Stimulated activated CD4-positive, alpha-beta T cell treated with anti-CD3 and anti-CD28 coated beads, Interleukin-4, amount 100 ng/mL, for 1 hour (primary cell): ENCODE results near the gene C1orf174.

ENCODE experiments used
- DNase-seq: peaks from one replicate; pipeline ENCODE4 v3.0.0-alpha.2; 2020

Gene C1orf174

DNA sequence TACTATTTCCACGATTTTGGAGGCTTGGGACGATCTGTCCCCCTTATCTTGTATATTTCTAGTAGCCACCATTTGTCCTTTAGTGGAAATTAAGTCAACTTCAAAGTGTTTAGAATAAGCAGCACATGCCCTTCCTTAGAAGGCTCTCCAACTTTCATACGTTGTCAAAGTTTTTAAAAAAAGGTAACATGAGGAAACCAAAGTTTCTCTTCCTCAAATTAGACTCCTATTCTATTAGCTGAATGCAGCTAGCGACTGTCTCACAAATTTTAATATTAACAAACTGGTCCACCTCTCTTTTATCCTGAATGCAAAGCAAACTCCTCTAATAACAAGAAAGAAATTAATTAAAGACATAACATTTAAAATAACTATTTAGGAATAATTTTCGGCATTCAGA, 6.9 kb downstream of the C1orf174 start:
- no peak for DNase-seq

DNA sequence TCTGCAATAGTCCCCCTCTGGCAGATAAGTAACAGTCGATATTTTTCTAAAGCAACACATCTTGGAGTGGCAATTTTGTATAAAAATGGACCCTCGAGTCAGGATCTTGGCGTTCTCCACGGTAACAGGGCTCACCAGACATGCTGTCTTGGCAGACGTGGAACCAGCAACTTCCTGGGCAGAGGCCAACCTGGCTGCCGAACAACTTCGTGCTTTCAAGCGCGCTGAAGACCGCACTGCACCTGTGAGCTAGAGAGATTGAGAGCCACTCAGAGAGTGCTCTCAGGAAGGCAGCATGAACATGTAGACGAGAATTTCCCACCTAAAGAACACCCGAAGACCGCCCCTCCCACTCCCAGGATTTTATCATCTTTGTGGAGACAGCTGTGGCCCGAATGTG, 7.3 kb downstream of the C1orf174 start:
- DNase-seq: no peak

DNA sequence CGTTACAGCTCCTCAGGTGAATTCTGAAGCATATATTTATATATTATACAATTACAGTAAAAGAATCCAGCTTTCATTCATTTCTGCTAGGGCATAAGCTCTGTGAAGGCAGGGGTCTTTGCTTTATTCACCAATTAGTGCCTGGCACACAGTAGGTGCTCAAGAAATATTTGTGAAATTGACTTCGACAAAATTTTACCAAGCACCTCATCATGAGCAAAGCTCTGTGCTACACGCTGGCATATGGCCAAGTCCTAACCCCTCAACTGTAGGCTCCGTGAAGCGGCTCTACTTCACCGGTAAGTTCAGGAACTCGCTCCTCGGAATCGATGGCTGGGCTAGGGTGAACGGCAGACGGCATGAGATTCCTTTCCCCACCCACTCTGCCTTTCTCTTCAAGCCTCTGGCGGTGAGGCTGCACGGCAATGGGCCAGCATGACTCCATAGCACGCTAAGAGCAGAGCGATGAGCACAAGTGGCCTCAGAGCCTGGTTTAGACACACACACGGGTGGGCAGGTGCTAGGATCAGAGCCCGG, 8.7 kb downstream of the C1orf174 start:
- DNase-seq: no peak

DNA sequence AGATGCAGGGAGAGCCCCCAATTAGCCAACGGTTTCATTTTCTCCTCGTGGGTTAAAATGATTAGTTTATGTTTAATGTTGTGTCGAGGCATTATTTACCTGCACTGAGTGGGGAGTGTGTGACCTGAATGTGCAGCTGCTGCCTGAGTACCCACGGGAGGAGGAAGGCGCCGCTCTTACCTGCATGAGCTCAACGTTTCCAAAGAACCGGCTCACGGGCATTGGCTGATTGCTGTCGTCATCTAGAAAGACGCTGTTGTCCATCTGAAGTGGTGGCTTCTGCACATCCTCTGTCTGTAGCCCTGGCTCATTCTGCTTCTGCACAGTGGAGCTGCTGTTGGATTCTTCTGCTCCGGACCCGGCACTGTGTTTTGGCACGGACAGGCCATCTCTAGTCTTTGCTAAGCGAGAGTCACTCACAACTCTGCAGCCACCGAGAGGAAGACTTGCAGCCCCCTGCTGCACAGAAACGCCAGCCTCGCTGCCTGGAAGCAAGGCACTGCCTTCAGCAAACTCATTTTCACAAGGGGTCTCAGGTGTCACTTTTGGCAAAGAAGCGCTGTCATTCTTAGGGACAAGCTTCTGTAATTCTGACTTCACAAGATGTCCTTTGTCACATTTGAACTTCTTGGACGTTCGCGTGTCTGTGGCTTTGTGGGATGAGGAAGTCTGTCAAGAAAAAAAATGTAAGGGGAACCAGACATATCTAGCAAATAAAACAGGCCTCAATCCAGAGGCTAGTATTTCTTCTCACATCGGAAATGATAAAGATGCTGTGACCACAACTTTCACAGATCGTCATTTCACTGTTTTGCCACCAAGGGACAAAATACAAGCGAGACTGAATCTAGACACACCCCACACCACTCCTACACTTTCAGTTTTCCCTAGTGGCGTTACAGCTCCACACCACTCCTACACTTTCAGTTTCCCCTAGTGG, 9.4 kb downstream of the C1orf174 start:
- no peak for DNase-seq

DNA sequence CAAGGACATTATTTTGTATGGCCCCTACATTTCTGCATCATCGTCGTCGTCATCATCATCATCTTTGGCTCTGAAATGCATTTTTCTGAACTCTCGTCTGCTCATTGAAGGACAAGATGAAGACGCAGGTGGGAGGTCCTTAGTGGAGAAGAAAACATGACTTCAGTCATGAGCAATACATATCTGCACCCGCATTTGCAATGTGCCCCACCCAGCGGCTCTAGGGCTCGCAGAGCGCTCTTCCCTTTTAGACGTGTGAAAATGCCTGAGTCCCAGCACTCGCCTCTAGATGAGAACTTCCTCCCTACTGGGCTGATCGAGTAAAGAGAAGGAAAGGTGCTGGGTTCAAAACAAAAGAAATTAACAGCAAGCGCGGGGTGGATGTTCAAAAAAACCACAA, 10.1 kb downstream of the C1orf174 start:
- DNase-seq: no peak

DNA sequence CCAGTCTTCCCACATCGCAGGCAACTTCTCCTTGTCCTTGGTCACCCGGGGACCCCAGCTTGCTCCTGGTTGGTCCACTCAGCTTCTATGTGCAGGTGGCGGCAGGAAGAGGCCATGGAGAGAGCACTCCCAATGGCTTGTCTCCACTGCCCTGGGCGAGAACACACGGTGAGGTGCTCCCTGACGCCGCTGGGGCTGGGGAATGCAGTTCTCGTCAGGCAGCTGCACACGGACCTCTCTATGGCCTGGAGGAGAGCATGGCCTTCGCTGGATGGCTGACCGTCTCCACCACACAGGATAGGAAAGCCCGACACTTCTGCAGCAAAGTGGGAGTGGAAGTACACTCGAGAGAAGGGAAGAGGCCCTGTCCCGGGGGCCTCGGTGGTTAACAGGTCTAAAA, 11.8 kb downstream of the C1orf174 start:
- no peak for DNase-seq

DNA sequence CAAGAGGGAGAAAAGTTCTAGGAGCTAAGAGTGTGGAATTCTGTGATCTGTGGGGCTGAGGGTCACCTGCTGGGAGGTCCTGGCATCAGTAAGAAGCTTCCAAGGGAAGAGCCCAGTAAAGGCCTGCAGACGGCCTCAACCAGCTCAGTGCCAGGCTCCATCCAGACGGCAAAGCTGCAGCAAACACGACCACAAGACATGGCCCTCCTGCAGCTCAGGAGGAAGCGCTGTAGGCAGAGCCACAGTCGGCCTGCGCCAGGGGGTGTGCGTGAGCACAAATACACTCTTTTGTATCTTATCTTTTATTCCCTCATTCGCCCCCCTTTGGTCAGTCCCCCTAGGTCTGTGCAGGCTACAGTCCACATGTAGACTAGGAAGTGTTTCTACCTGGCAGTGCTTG, 13.4 kb downstream of the C1orf174 start:
- DNase-seq: no peak

DNA sequence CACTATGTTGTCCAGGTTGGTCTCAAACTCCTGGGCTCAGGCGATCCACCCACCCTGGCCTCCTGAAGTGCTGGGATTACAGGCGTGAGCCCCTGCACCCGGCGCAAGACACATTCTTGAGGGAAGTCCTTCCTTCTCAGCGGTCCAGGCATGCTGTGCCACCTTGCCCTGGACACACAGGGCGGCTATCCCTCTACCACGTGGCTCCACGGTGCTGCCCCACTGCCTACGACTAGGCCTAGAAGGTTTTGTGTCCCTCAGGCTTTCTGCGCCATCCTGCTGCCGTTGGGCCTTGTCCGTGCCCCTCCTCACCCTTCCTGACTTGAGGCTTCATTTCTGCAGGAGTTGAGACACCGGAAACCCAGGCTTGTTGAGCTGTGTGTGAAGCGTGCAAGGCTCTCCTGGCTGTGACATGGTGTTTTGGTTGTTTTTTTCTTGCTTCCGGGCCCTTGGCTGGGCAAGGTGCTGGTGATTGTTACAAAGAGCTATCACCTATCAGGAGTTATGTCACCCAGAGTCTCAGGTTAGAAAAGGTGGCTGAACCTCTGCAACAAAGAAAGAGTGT, 13.9 kb downstream of the C1orf174 start:
- no peak for DNase-seq

DNA sequence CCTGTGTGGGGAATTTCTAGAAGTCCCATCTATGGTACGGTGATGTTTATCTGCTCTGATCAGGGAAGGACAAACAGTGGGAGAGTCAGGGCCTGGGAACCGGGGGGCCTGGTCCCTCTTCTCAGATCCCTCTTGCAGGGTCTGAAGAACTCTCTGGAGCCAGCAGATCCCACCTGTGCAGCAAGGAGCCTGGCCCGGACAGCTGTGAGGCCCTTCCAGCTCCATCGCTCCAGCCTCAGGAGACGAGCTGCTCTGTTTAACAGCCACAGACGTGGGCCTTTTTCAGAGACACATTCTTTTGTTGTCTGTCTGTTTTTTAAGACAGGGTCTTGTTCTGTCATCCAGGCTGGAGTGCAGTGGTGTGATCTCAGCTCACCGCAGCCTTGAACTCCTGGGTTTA, 14.5 kb downstream of the C1orf174 start:
- DNase-seq: no peak

DNA sequence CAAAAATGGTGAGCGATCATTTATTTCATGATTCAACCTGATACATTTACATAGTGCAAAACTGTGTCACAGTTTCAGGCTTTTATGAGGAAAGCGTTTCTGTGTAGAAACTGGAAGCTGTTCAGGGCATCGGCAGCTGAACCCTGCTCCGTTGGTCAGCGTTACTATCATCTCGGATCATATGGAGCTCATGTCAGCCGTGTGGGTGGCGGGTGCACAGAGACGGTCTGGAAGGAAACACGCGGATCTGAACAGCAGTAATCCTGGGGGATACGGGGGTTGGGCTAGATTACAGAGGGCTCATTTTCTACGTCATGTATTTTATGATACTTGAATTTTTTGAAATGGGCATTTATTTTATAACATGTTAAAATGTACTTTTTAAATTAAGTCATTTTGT, 15.1 kb downstream of the C1orf174 start:
- no peak for DNase-seq

DNA sequence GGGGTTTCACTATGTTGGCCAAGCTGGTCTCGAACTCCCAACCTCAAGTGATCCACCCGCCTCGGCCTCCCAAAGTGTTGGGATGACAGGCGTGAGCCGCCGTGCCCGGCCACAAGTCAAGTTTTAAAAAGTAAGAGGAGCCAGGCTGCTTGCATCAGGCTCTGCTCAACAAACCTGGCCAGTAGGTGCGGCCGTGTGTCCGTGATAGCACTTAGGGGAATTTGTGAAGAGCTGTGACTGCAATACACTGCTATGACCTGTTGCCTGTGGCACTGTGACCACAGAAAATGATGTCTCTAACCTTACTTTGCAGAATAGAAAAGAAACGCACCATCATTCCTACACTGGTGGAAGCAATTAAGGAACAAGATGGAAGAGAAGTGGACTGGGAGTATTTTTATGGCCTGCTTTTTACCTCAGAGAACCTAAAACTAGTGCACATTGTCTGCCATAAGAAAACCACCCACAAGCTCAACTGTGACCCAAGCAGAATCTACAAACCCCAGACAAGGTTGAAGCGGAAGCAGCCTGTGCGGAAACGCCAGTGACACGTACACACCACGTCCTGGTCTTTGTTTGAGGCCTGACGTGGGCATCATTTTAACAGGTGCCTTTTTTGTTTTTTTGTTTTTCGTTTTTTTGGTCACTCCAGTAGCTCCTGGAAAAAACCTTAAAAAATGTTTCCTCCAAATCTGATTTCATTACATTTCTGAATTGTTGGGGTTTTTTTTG, 16.7 kb downstream of the C1orf174 start:
- no peak for DNase-seq

DNA sequence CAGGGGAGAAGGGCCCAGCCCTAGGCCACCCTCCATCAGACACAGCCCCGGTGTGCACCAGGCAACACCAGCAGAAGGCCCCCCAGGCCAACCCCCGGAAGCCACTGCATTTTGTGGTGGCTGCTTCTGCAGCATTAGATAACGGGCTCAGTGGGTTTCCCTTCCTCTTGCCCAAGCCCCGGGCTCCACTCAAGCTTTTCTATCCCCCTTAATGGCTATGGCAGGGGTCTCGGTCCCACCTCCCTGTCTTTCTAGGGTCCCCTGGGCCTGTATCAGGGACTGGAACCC, 18.9 kb downstream of the C1orf174 start:
- DNase-seq: no peak

DNA sequence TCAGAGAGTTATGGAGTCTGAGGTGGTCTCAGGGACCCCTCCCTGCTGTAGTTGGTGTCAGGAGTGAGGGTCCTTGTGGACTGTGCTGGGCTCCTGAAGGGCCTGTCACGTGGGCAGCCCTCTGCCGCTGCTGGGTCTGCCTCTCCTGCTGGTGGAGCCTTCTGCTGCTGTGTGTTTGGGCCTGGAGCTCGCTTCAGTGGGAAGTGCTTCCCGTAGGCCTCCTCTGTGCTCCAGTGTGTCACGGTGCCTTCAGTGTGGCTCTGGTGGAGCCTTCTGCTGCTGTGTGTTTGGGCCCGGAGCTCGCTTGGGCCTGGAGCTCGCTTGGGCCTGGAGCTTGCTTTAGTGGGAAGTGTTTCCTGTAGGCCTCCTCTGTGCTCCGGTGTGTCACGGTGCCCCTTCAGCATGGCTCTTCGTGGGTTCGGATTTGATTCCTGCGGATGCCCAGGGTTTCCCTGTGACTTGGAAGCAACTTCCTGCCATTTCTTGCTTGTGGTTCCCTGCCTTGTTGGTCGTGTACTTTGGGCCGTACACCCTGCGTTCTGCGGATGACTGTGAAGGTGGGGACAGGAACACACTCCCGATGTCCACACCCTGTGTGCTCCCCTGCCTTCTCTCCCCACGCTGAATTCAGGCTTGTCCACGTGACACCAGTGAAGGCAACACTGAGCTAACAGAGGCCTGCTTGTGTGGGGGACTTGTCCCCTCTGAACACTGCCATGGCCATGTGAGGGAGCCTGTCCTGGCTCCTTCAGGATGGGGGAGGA, 19.5 kb downstream of the C1orf174 start:
- no peak for DNase-seq

DNA sequence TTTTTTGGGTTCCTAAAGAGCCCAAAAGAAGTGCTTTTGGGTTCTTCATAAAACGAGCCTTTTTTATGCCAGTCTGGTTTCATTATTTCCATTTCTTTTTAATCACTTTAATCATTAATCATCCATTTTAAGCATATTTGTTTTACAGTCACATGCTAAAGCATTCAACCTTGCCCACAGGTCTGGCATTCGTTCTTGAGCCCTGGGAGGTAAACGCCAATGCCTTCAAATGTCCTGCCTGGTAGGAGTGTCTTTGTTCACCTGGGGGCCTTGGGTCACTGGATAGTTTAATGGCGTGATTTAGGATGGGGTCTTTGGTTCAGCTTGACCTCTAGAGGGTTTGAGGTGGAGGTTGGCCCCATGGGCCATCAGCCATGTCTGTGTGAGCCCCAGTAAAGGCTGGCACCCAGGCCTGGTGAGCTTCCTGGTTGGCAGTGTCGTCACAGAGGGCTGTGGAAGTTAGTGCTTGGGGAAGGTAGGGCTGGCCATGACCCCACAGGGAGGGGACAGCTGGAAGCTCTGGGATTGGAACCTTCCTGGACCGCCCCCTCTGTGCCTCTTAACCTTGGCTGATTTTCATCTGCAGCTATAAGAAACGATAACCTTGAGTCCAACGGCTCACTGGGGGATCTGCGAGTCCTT, 20.2 kb downstream of the C1orf174 start:
- DNase-seq: no peak

DNA sequence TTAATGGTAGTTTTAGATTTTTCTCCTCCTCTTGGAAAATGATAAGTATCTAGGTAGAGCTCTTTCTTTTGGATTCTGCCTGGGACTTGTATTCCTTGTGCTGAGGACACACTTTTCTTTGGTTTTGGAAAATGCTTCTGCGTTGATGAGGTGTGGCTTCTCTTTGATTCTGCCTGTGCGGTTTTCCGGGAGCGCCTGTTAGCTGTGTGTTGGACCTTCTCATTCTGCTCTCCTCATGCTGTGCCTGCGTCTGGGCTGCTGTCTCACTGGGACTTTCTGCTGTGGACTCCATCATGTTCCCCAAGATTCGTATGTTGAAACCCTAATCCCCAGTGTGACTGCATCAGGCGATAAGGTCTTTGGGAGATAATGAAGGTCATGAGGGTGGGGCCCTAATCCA, 21.0 kb downstream of the C1orf174 start:
- DNase-seq: no peak

DNA sequence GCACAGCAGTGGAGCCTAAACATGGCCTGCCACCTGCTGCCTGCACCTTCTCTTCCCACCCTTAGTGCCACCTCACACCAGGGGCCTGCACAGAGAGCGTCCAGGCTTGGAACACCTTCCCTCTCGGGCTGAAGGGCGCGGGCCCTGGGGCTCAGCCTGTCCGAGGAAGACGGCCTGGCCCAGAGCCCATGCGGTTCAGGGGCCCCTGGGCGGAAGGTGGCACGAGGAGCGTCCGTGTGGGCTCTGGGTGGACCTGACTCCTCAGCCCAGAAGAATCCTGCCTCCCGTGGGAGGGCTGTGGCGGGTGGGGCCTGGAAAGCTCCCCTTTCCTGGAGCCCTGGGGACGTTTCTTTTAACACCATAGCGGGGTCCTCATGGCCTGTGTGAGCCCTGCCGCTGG, 23.4 kb downstream of the C1orf174 start:
- DNase-seq: no peak

DNA sequence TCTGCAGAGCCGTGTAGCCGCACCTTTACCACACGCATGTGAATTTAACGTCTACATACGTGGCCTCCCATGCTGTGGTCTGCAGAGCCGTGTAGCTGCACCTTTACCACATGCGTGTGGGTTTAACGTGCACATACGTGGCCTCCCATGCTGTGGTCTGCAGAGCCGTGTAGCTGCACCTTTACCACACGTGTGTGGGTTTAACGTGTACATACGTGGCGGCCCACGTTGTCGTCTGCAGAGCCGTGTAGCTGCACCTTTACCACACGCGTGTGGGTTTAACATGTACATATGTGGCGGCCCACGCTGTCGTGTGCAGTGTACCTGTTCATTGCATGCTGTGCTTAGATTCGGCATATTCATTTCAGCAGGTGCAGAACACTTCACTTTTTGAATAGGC, 25.3 kb downstream of the C1orf174 start:
- no peak for DNase-seq

DNA sequence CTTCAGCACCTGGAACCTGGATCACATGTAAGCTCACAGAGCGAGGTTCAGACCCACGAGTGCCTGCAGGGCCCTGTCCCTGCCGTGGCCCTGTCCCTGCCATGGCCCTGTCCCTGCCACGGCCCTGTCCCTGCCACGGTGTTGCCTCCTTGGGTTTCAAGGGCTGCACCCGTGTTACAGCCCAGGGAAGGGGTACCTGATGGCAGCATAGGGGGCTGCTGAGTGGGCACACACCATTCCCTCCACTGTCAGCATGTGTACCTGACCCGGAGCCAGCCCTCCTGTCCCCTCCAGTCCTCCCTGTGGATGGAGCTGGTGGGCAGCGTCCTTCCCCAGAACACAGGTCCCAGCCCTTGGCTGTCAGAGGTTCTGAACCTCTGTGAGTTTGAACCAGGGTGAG, 27.5 kb downstream of the C1orf174 start:
- DNase-seq: no peak

DNA sequence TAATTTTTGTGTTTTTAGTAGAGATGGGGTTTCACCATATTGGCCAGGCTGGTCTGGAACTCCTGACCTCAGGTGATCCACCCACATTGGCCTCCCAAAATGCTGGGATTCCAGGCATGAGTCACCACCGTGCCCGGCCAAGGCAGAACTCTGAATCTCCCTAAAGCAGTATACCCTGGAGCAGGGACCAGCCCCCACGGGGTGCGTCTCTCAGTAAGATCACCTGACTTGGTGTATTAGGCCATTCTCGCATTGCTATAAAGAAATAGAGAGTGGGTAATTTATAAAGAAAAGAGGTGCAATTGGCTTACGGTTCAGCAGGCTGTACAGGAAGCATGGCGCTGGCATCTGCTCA, 28.6 kb downstream of the C1orf174 start:
- no peak for DNase-seq

DNA sequence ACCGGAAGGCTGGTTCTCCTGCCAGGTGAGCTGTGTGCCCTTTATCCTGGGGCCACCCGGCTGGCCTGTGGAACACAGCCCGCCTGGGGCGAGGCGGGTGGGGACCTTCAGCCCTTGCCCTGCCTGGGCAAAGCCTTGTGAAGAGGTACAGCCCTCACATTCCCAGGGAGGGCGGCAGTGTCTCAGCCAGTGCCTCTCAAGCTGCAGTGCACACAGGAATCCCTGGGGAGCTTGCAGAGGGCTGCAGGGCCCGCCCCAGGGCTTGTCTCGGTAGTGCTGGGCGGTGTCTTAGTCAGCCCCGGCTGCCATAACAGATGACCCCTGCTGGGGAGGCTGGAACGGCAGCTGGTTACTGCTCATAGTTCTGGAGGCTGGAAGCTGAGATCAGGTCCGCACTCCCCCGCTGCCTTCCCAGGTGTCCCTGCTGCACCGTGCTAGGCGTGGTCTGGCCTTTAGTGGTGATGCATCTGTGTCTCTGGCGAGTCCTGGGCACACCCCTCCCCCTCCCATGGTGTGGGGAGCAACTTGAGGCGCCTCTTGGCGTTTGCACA, 30.2 kb downstream of the C1orf174 start:
- DNase-seq: no peak

DNA sequence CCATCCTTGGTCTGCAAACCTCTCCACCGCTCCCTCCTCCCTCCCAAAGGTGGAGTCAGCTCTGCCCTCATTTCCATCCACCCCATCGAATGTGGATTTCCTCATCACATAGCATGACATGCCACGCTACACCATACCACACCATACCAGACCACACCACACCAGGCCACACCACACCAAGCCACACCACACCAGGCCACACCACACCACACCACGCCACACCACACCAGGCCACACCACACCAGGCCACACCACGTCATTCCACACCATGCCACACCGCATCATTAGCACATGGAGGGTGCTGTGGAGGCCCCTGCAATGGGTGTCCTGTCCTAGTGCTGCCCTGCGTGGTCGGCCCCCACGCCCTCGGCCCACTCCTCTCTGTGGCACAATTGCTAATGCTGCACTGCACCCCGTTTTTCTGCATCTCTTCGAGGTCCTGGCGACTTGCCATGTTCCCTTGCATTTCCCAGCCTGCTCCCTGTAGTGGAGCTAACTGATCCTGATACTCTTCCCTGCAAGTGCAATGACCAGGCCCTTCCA, 31.5 kb downstream of the C1orf174 start:
- no peak for DNase-seq

DNA sequence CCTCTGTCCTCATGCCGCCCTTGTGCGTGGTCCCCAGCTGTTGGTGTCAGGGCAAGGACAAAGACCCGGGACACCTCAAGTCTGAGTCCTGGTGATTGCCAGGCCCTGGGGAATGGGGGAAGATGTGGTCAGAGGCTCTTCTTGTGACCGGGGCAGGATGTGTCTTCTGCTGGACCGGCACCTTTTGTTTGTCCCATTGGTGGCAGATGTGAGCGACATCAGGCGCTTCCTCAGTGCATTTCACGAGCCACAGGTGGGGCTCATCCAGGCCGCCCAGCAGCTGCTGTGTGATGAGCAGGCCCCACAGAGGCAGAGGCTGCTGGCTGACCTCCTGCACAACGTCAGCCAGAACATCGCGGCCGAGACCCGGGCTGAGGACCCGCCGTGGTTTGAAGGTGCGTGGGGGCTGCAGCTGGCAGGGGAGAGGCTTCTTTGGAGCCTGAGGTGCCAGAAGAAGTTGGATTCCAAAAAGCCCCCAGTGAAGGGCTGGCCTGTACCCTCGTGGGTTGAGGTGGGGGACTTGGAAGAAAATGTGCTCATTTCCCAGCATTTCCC, 34.4 kb downstream of the C1orf174 start:
- no peak for DNase-seq
